OCI-LY3 (cell line): Measurements from ENCODE around the gene CHD3.

Source experiments
- H2AFZ ChIP-seq: fragments of 200-600, 300-600 bp; shearing (Covaris generic); 2 replicates; pipeline ENCODE4 v1.6.0; 2014; ENCODE audit warnings: antibody characterized with exemption, low read depth, low read length
- H3K27ac ChIP-seq: fragments of 200-600, 300-600 bp; sonication (generic); 2 replicates; pipeline ENCODE4 v1.5.1; 2014; ENCODE audit warnings: mild to moderate bottlenecking, low read length, moderate library complexity, mixed read lengths
- H3K27me3 ChIP-seq: fragments of 200-600, 300-600 bp; sonication (generic); 2 replicates; pipeline ENCODE4 v1.6.1; 2014; ENCODE audit warnings: low read depth, low read length, mixed read lengths
- H3K36me3 ChIP-seq: fragments of 200-600, 300-600 bp; sonication (generic); replicated peaks from 2 replicates; pipeline ENCODE3; 2014; ENCODE audit warnings: low read depth, low read length, mixed read lengths
- H3K4me1 ChIP-seq: fragments of 300-600, 200-600 bp; sonication (generic); 2 replicates; pipeline ENCODE4 v1.6.1; 2014; ENCODE audit warnings: low read length, mixed read lengths
- H3K4me2 ChIP-seq: fragments of 200-600, 300-600 bp; sonication (generic); 2 replicates; pipeline ENCODE4 v1.6.1; 2014; ENCODE audit warnings: low read length, mixed read lengths
- H3K4me3 ChIP-seq: fragments of 300-600, 200-600 bp; sonication (generic); 2 replicates; pipeline ENCODE4 v1.5.1; 2014; ENCODE audit warnings: antibody characterized with exemption, mild to moderate bottlenecking, low read length, moderate library complexity
- H3K79me2 ChIP-seq: fragments of 300-600, 200-600 bp; shearing (Covaris generic); 2 replicates; pipeline ENCODE4 v1.6.1; 2014; ENCODE audit warnings: mild to moderate bottlenecking, low read length, mixed read lengths
- H3K9ac ChIP-seq: fragments of 300-600, 200-600 bp; shearing (Covaris generic); 2 replicates; pipeline ENCODE4 v1.6.0; 2014; ENCODE audit warnings: mild to moderate bottlenecking, low read length, moderate library complexity
- H3K9me3 ChIP-seq: fragments of 200-600, 300-600 bp; shearing (Covaris generic); 2 replicates; pipeline ENCODE4 v1.6.1; 2014; ENCODE audit warnings: low read length, mixed read lengths; ENCODE audit not compliant: insufficient read depth
- H4K20me1 ChIP-seq: fragments of 200-600, 300-600 bp; sonication (generic); 2 replicates; pipeline ENCODE4 v1.6.1; 2016; ENCODE audit warnings: low read length, mixed read lengths; ENCODE audit not compliant: insufficient read depth
- CTCF ChIP-seq: fragments of 200-600, 300-600 bp; sonication (generic); IDR thresholded peaks from 2 replicates; pipeline ENCODE4 v1.5.1; 2014; ENCODE audit warnings: antibody characterized with exemption, low read length, low read depth
- EZH2phosphoT487 ChIP-seq: fragments of 200-600 bp; shearing (Covaris generic); IDR thresholded peaks from 2 replicates; pipeline ENCODE4 v1.6.1; 2018; ENCODE audit warnings: antibody characterized with exemption, mixed run types, low read depth

Gene CHD3

GRCh38 chr17:7956228-7956965 is 67.8 kb downstream of the CHD3 start:
- H3K27me3 ChIP-seq = no peaks in the 10 kb centered on the region; the same call in 1 of the 2 replicates
- no peak overlapping the region for H3K4me2 ChIP-seq
- no peaks in the 10 kb centered on the region for H4K20me1 ChIP-seq
- no peak overlapping the region for H3K9ac ChIP-seq
- H3K4me3 ChIP-seq = no peak overlapping the region
- no peak overlapping the region for H2AFZ ChIP-seq
- no peaks in the 10 kb centered on the region for H3K36me3 ChIP-seq
- no peak overlapping the region for H3K27ac ChIP-seq
- TF ChIP-seq CTCF = no peak
- TF ChIP-seq EZH2phosphoT487 = no peak
- H3K79me2 ChIP-seq = no peaks in the 10 kb centered on the region
- peaks cover 26% of the 10 kb centered on the region for H3K4me1 ChIP-seq
- no peaks in the 10 kb centered on the region for H3K9me3 ChIP-seq

- Histone ChIP-seq H3K4me1 (peaks cover 8% of the 10 kb centered on the region), H2AFZ (no peak overlapping the region), H3K27ac (no peak overlapping the region), H3K4me2 (no peak overlapping the region), H3K79me2 (no peaks in the 10 kb centered on the region), H3K9me3 (no peaks in the 10 kb centered on the region), H3K4me3 (no peak overlapping the region), H3K36me3 (no peaks in the 10 kb centered on the region), H3K27me3 (peaks cover 6% of the 10 kb centered on the region; the same call in 1 of the 2 replicates), H3K9ac (no peak overlapping the region), H4K20me1 (no peaks in the 10 kb centered on the region)
- TF ChIP-seq CTCF (no peak), EZH2phosphoT487 (no peak)
Observed at GRCh38 chr17:7959503-7960253, 71.1 kb downstream of the CHD3 start.

- Histone ChIP-seq H3K4me1 (peaks cover 1% of the 10 kb centered on the region), H3K4me3 (no peak overlapping the region), H3K27ac (no peak overlapping the region), H3K9me3 (no peaks in the 10 kb centered on the region), H2AFZ (no peak overlapping the region), H3K79me2 (no peaks in the 10 kb centered on the region), H3K27me3 (peaks cover 6% of the 10 kb centered on the region; the same call in 1 of the 2 replicates), H3K4me2 (no peak overlapping the region), H3K36me3 (no peaks in the 10 kb centered on the region), H4K20me1 (no peaks in the 10 kb centered on the region), H3K9ac (no peak overlapping the region)
- TF ChIP-seq EZH2phosphoT487 = no peak
- TF ChIP-seq CTCF = no peak
Observed at GRCh38 chr17:7961421-7961820, 72.8 kb downstream of the CHD3 start.
